ENCODE results near the gene CTNNA3.
"Not testable (repeated sequence)": the region's sequence is repeated elsewhere in the genome, so short reads cannot be mapped to it uniquely, and the experiment has no call there.

The CTNNA3 gene

DNA sequence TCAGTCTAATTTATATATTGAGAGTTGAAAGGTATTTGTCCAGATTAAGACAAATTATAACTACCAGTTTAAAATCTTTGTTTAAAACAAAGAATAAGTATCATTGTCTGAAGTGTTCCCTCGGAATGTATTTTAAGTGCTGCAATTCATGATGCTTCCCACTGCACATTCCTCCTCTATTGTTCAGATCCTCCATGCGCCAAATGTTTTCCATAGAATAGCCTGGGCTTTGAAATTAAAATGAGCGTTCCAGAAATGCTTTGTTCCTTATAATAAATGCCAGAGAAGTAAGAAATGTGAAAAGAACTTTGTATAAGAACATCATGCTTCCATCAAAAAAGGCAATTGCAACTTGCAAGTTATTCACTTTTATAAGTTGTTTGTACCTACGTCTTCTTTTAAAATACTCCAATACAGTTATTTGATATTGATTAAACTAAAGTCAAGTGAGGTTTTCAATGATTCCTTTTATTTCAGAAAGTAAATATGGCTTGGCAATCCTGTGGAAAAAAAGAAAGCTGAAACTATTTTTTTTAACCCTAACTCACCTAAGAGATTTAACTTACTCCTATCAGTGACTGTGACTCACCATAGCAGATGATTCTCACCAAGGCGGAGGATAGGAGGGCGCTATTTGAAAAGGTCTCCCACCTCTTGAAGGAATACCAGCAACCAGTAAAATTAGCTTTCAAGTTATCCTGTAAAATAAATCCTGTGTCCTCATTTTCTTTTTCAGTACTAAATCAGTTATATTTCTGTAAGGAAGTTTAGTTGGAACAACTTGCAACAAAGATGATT lies 85.8 kb downstream of the CTNNA3 start:
- no peak for DNase-seq (ENCODE audit: low read depth, low spot score)
- no peak overlapping the region for H3K4me3 ChIP-seq (ENCODE audit: low read length)

DNA sequence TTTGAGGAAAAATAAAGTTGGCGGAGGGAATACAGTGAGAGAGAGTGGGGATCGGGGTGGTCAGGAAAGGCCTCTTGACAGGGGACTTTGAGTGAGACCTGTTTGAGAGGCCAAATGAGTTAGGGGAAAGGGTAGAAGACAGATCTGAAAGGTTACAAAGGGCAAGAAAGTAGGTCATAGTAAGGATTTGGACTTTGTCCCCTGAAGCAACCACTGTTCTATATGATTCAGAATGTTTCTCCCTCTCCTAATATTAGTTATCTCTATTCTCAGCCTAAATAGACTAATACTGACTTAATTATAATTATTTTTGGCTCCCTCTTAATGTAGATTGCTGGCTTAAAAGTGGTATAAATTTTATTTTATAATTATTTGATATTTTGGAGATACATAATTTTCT lies 88.0 kb downstream of the CTNNA3 start:
- no peak overlapping the region for H3K4me3 ChIP-seq (ENCODE audit: low read length)
- DNase-seq (ENCODE audit: low read depth, low spot score): no peak

DNA sequence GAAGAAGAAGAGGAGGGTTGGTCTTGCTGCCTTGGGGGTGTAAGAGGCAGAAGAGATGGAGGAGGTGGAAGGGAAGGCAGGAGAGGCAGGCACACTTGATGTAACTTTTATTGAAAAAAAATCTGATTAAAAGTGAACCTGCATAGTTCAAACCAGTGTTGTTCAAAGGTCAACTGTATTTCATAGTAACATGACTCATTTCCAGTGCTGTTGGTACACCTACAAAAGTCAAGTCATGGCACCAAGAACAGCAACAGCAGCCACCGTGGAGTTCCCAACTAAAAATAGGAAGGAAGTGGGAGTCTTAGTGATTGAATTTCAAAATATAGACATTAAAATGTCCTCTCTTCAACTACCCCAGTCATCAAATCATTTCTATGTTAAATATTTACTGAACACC lies 88.5 kb downstream of the CTNNA3 start:
- DNase-seq (ENCODE audit: low read depth, low spot score): no peak
- H3K4me3 ChIP-seq (ENCODE audit: low read length): no peak overlapping the region

DNA sequence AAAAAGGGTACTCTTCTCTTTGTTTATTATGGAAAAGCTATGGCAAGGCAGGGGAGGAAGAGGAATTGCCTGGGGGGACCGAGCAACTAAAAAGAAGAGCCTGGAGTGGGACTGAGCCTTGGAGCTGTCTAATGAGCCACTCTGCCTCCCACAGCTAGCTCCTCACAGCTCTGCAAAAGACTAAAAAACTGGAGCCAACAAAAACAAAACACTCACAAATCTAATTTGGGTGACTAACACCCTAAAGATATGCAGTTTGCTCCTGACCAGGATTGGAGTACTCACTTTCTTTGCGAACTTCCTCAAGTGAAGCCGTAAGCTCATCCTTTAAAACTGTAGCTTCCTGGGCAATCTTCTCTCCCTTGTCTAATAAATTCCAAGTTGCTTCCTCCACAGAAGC lies 89.4 kb downstream of the CTNNA3 start:
- no peak for DNase-seq (ENCODE audit: low read depth, low spot score)

DNA sequence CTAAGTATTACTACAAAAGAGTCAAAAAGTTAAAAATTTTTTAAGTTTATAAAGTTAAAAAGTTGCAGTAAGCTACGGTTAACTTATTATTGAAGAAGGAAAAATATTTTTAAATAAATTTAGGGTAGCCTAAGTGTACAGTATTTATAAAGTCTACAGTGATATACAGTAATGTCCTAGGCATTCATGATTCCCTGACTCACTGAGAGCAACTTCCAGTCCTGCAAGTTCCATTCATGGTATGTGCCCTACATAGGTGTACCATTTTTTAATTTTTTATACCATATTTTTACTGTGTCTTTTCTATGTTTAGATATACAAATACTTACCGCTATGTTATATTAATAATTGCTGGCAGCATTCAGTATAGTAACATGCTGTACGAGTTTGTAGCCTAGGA lies 92.3 kb downstream of the CTNNA3 start:
- DNase-seq (ENCODE audit: low read depth, low spot score): no peak
- no peak overlapping the region for H3K4me3 ChIP-seq (ENCODE audit: low read length)

More for the DNA sequence above, 89.4 kb downstream of the CTNNA3 start:
- no peak overlapping the region for H3K4me3 ChIP-seq (ENCODE audit: low read length)

DNA sequence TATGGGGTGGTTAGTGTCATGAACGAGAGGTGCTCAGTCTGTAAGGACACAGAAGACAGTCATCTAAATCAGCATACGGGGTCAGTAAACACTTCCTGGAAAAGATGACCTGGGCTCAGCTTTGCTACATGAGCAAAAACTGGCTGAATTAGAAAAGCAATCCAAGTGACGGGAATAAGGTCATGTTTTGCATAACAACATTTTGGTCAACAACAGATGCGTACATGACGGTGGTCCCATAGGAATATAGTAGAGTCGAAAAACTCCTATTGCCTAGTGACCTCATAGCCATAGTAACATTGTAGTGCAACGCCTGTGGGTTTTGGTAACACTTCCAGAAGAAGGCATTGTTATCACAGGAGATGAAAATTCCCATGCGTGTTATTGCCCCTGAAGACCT lies 92.9 kb downstream of the CTNNA3 start:
- DNase-seq (ENCODE audit: low read depth, low spot score): no peak
- H3K4me3 ChIP-seq (ENCODE audit: low read length): no peak overlapping the region

DNA sequence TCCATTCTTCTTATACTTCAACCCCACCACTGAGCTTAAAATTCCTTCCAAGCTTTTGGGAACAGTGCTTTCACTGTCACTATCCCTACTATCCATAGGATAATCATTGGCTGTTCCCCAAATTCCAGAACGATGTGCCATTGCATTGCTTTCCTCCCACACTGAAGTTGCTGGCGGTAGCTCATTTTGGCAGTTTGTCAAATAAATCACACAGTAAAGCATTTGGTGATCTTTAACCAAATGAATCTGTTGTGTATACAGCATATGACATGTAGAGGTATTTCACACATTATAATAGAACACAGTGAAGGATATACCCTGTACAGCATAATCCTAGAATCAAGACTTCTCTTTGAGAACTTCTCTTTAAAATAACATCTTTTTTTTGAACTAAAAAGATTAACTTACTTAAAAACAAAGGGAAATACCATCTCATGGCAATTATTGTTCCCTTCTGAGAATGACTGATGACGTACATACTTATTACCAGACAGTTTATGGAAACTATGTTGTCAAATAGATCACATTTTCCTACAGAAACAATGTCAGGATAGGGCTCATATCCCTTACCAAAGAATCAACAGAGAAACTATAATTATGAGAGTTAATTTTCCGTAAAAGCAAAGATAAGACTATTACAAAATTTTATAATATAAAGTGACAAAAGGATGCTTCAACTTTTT lies 93.6 kb downstream of the CTNNA3 start:
- no peak for DNase-seq (ENCODE audit: low read depth, low spot score)
- no peak overlapping the region for H3K4me3 ChIP-seq (ENCODE audit: low read length)

DNA sequence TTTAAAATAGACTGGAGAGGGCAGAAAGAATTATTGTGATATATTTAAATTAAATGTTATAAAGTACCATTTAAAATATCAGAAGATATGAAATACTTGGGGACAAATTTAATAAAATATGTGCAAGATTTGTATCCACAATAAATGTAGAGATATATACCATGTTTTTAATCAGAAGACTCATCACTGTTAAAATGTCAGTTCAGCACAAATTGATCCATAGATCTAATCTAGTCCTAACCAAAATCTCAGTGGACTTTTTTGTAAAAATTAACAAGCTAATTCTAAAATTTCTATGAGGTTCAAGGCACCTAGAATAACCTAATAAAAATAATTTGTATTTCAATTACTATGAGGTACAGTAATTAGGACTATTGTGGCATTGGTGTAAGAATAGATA lies 96.4 kb downstream of the CTNNA3 start:
- no peak overlapping the region for H3K4me3 ChIP-seq (ENCODE audit: low read length)
- no peak for DNase-seq (ENCODE audit: low read depth, low spot score)

DNA sequence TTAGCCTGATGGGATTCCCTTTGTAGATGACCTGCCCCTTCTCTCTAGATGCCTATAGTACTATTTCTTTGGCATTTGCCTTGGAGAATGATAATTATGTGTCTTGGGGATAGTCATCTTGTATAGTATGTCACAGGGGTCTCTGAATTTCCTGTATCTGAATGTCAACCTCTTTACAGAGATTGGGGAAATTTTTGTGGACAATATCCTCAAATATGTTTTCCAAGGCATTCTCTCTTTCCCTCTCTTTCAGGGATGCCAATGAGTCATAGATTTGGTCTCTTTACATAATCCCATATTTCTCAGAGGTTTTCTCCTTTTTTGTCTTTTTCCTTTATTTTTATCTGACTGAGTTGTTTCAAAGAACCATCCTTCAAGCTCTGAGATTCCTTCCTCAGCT lies 99.4 kb downstream of the CTNNA3 start:
- DNase-seq (ENCODE audit: low read depth, low spot score): no peak

DNA sequence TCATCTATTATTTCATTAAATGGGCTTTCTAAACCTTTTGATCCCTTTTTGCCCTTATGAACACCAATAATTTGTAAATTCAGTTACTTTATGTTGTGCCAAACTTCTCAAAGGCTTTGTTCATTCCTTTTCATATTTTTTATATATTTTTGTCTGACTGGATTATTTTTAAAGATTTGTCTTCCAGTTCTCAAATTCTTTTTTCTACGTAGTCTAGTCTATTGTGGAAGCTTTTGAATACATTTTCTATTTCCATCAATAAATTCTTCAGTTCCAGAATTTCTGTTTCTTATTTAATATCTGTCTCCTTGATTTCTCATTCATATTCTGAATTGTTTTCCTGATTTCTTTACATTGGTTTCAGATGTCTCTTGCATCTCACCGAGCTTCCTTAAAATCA lies 108.2 kb downstream of the CTNNA3 start:
- no peak for DNase-seq (ENCODE audit: low read depth, low spot score)
- no peak overlapping the region for H3K4me3 ChIP-seq (ENCODE audit: low read length)

More for the DNA sequence above, 99.4 kb downstream of the CTNNA3 start:
- no peak overlapping the region for H3K4me3 ChIP-seq (ENCODE audit: low read length)

DNA sequence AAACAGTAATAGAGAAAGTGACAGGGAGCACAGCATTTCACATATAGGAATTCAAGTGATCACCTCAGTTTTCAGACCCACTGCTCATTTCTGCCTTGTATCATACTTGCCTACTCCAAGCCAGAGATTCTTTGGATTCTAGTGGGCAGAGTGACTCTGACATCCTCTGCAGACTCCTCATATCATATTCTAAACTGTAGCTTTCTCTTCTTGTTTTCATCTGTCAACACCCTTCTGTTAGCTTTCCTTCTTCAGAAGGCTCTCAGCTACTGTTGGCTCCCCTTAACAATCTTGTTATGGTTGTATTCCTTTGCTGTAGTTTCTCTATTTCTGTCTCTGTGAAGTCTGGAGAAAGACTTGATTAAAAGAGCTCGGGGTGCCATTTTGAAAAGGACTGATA lies 120.5 kb downstream of the CTNNA3 start:
- DNase-seq (ENCODE audit: low read depth, low spot score): no peak
- no peak overlapping the region for H3K4me3 ChIP-seq (ENCODE audit: low read length)

DNA sequence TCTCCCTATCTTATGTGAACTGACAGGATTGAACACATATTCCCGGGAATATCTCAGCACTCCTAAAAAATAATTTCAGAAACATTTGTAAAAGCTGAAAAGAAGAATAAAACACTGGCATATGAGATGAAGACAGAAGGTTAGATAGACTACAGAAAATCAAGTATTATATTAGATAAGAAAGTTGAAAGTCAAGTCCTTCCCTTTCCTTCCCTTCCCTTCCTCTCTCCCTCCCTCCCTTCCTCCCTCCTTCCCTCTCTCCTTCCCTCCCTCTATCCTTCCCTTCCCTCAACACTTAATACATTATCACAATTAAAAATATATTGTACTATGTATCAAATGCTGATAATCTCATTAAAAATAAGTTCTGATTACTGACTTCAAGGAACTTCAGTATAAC lies 122.5 kb downstream of the CTNNA3 start:
- DNase-seq (ENCODE audit: low read depth, low spot score): no peak
- H3K4me3 ChIP-seq (ENCODE audit: low read length): no peak overlapping the region

DNA sequence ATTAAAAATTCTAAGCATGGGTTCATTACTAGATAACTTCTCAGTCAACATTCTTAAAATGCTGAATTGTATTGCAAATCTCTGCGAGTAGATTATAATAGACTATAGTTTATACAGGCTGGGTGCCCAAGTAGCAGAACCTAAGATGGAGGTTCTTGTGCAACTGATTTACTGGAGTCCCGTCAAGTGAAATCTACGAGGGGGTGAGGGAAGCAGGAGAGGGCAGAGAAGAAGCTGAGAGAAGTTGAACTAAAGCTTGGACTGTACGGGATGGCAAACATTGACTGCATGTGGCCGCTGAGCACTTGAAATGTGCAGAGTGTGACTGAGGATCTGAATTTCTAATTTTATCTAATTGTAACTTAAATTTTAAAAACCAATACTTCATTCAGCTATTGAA lies 124.5 kb downstream of the CTNNA3 start:
- no peak overlapping the region for H3K4me3 ChIP-seq (ENCODE audit: low read length)
- DNase-seq (ENCODE audit: low read depth, low spot score): no peak

DNA sequence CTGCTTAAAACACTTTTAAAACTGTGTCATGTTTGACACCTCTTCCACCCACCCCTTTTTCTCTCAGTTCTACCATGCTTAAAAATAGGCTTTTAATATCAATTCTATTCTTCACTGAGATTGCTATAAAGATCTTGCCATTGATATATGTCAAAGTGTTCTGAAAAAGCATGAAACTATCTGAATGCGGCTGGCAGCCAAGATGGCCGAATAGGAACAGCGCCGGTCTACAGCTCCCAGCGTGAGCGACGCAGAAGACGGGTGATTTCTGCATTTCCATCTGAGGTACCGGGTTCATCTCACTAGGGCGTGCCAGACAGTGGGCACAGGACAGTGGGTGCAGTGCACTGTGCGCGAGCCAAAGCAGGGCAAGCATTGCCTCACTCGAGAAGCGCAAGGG lies 137.7 kb downstream of the CTNNA3 start:
- DNase-seq (ENCODE audit: low read depth, low spot score); H3K4me3 ChIP-seq (ENCODE audit: low read length): not testable (repeated sequence)

DNA sequence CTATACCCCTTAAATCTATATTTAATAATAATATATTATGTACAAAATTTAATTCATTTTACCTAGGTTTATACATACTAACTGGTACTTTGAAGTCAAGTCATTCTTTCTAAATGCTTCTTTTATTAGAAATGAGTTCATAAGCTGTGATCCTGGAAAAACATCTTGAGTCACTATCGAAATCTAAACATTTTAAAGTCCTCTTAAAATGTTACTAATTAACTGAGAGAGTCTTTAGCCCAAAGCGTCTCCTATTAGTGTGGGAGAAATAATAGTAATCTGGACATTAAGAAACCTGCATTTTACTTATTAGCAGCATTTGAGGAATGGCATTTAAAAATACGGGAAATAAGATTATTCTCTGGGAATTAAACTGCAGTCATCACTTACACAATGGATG lies 142.7 kb downstream of the CTNNA3 start:
- DNase-seq (ENCODE audit: low read depth, low spot score): no peak
- H3K4me3 ChIP-seq (ENCODE audit: low read length): no peak overlapping the region

DNA sequence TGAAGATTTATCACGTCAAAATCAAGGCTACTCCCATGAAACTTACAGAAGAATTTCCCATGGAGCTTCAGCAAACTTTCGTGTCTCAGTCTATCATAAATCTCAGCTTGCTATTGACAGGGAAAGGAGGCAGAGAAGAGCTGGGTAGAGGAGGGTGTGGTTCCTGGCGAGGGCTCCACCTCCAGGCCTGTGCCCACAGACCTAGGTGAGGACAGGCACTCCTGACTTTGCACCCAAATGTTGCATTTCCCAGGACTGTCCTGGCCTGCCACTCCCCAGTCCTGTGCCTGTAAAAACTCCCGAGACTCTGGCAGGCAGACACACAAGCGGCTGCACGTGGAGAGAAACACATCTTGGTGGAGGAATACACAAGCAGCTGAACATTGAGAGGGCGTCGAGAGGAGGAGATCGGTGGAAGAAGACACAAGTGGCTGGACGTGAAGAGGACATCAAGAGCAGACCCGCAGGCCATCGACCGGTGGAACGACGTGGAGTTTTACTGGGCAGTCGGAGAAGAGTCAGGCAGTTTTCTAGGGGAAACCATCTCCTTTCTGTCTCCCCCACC lies 145.1 kb downstream of the CTNNA3 start:
- H3K4me3 ChIP-seq (ENCODE audit: low read length): no peak overlapping the region
- DNase-seq (ENCODE audit: low read depth, low spot score): no peak

DNA sequence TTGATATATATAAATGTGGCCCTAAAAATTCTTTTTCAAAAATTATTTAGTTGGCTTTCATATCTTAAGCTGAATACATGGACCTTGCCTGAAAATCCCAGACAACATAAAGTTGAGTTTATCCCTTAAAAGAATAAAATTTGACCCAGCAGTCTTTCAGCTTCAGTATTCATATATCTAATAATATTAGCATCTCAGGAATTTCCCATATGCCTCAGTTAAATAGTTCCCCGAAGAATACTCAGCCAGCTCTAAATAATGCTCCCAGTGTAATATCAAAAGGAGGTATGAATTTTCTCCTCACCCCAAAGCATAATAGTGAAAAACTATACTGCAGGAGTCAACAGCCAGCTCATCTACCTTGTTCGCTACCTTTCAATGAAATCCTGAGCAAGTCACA lies 145.9 kb downstream of the CTNNA3 start:
- DNase-seq (ENCODE audit: low read depth, low spot score): no peak

DNA sequence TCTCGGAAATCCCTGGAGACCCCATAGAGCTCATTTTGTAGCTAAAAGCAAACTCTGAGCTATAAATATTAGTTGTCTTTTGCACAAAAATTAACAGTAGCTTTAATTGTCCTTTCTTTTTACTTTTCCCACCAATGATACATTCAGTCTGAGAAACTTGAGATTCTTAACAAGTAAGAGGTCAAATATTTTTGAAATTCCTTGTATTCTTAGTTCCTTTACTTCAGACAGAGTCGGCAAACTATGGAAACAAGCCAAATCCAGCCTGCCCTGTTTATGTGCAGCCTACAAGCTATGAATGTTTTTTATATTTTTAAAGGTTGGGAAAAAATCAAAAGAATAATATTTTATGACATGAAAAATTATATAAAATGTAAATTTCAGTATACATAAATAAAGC lies 146.6 kb downstream of the CTNNA3 start:
- H3K4me3 ChIP-seq (ENCODE audit: low read length): no peak overlapping the region
- no peak for DNase-seq (ENCODE audit: low read depth, low spot score)

More for the DNA sequence above, 145.9 kb downstream of the CTNNA3 start:
- H3K4me3 ChIP-seq (ENCODE audit: low read length): no peak overlapping the region

DNA sequence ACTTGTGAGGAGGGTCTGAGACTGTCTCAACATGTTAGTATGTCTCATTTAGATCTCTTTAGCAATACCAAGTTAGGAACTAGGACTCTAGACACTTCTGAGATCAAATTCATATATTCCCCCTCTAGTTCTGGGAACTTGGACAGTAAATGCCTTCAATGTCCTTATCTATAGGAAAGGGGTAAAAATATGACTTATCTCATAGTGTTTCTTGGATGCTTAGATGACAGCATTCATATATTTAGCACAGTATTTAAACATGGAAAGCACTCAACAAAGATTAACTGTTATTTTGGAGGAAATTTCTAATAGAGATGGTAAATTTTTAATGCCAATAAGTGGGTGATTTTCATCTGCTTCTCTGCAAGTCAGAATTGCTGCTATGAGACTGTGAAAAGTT lies 154.6 kb downstream of the CTNNA3 start:
- no peak for DNase-seq (ENCODE audit: low read depth, low spot score)
- no peak overlapping the region for H3K4me3 ChIP-seq (ENCODE audit: low read length)

DNA sequence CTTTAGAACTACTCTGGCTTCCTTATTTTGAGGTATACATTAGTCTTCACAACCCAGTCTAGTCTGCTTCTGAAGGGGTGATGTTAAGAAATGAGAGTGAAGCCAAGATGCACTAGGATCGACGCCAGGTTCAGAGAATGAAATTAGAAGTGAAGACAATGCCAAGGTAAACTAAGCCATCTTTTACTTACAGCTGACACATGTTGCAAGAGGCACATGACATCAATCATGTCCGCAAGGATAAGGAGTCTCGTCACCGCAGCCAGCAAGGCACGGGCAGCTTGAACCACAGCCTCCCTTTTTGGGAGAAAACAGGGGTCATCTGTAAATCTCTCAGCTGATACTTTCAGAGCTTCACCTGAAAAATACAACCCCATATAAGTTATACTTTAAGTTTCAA lies 156.7 kb downstream of the CTNNA3 start:
- no peak overlapping the region for H3K4me3 ChIP-seq (ENCODE audit: low read length)
- DNase-seq (ENCODE audit: low read depth, low spot score): no peak

DNA sequence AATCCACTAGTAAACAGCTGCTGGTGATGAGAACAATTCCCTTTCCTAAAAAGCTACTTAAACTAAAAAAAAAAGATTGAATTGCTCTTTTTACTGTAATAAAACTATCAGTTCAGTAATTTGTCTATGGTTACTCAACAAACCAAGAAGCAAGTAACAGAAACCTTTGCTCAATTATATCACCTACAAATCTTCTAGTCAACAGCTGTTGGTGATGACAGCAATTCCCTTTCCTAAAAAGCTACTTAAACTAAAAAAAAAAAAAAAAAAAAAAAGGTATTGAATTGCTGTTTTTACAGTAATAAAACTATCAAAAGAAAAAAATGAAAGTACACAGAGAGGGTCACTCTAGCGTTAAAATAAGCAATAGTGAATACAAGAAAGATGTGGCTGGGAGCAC lies 158.1 kb downstream of the CTNNA3 start:
- no peak overlapping the region for H3K4me3 ChIP-seq (ENCODE audit: low read length)
- no peak for DNase-seq (ENCODE audit: low read depth, low spot score)
